DMS153 treated with DMSO at 0.1 percent for 48 hours (cell line): Measurements from ENCODE around the gene IL4I1.

ENCODE experiments used
- DNase-seq: peaks from one replicate; lab custom pipeline; 2025; ENCODE audit not compliant: unreplicated experiment; lab: John Stamatoyannopoulos, UW

The IL4I1 gene

GRCh38 chr19:49895566-49896297 lies 955 bp downstream of the IL4I1 start:
- no peak for DNase-seq

- no peak for DNase-seq
Measured at GRCh38 chr19:49894879-49895565, 1.7 kb downstream of the IL4I1 start.

GRCh38 chr19:49894011-49894664 lies 2.5 kb downstream of the IL4I1 start:
- no peak for DNase-seq

GRCh38 chr19:49892716-49893115 lies 4.0 kb downstream of the IL4I1 start:
- no peak for DNase-seq

- no peak for DNase-seq
Measured at GRCh38 chr19:49891393-49891792, 5.3 kb downstream of the IL4I1 start.

- DNase-seq = no peak
Measured at GRCh38 chr19:49890349-49891311, 6.1 kb downstream of the IL4I1 start.

- no peak for DNase-seq
Measured at GRCh38 chr19:49889687-49890348, 6.9 kb downstream of the IL4I1 start.

- DNase-seq = no peak
Measured at GRCh38 chr19:49889038-49889686, 7.5 kb downstream of the IL4I1 start.

GRCh38 chr19:49888510-49888824 lies 8.2 kb downstream of the IL4I1 start:
- DNase-seq = no peak

- peak; percentile 21 for DNase-seq
Measured at GRCh38 chr19:49887665-49888509, 8.8 kb downstream of the IL4I1 start.

GRCh38 chr19:49887037-49887664 lies 9.5 kb downstream of the IL4I1 start:
- peak; percentile 61 for DNase-seq

GRCh38 chr19:49884760-49885159 lies 11.9 kb downstream of the IL4I1 start:
- DNase-seq = no peak

- no peak for DNase-seq
Measured at GRCh38 chr19:49884109-49884508, 12.6 kb downstream of the IL4I1 start.

GRCh38 chr19:49883094-49883493 lies 13.6 kb downstream of the IL4I1 start:
- DNase-seq = no peak

- no peak for DNase-seq
Measured at GRCh38 chr19:49882643-49883042, 14.0 kb downstream of the IL4I1 start.

GRCh38 chr19:49881672-49882394 lies 14.9 kb downstream of the IL4I1 start:
- no peak for DNase-seq

GRCh38 chr19:49881186-49881585 lies 15.5 kb downstream of the IL4I1 start:
- DNase-seq = no peak
